Small intestine (tissue), 7 donors: Measurements from ENCODE around the gene SLC66A1. TPM values are rescaled to one million over a fixed set of nuclear protein-coding genes. Genes with fewer than 3 reads are reported as not detected.

Source experiments
- DNase-seq, 2 donors: peaks; one replicate each; pipeline versions ENCODE4 v3.0.0 to v3.0.0-alpha.2; 2013
- FAIRE-seq: peaks from 2 replicates; lab custom pipeline; 2012; peaks lifted over from hg19 to GRCh38; lab: Jason Lieb, UNC
- H3K27ac ChIP-seq, 3 donors: one replicate each; pipeline ENCODE4 v1.5.1; 2013; ENCODE audit warnings: low read length in 2 of 3, mild to moderate bottlenecking in 2 of 3, control low read depth in 1 of 3, inconsistent platforms in 1 of 3, low read depth in 1 of 3, moderate library complexity in 1 of 3
- H3K27me3 ChIP-seq, 3 donors: one replicate each; pipeline ENCODE4 v1.6.1; 2013; ENCODE audit warnings: low read length in 3 of 3, inconsistent platforms in 1 of 3; ENCODE audit not compliant: control insufficient read depth in 3 of 3, insufficient read depth in 3 of 3
- H3K36me3 ChIP-seq, 3 donors: one replicate each; pipeline ENCODE4 v1.6.1; 2013; ENCODE audit warnings: low read length in 3 of 3, inconsistent platforms in 1 of 3, low read depth in 1 of 3, mild to moderate bottlenecking in 1 of 3, moderate library complexity in 1 of 3; ENCODE audit not compliant: control insufficient read depth in 3 of 3, insufficient read depth in 2 of 3
- H3K4me1 ChIP-seq, 3 donors: one replicate each; pipeline ENCODE4 v1.6.1; 2013; ENCODE audit warnings: low read length in 2 of 3, inconsistent platforms in 1 of 3, low read depth in 1 of 3, mild to moderate bottlenecking in 1 of 3, moderate library complexity in 1 of 3; ENCODE audit not compliant: control insufficient read depth in 3 of 3, insufficient read depth in 2 of 3
- H3K4me3 ChIP-seq, 3 donors: one replicate each; pipeline ENCODE4 v1.5.1; 2013; ENCODE audit warnings: low read length in 3 of 3, control low read depth in 1 of 3, inconsistent platforms in 1 of 3, low read depth in 1 of 3, mild to moderate bottlenecking in 1 of 3, moderate library complexity in 1 of 3
- H3K9me3 ChIP-seq, 2 donors: one replicate each; pipeline ENCODE4 v1.6.1; 2013; ENCODE audit warnings: low read depth in 1 of 2, low read length in 1 of 2; ENCODE audit not compliant: control insufficient read depth in 2 of 2, insufficient read depth in 1 of 2
- WGBS, 3 donors: extraction: QIAGEN DNeasy Blood & Tissue Kit; methylation state at CpG; one replicate each; pipeline ENCODE4 v1.1.7; 2013; 5-methylcytosine and 5-hydroxymethylcytosine counted together
- polyA plus RNA-seq, 4 donors: library from polyadenylated mRNA; stranded (reverse) in 3 of 4; unstranded in 1 of 4; fragments of 200-250 nt in 3 of 4; fragments of 120-200 nt in 1 of 4; gene quantifications; one replicate each; pipeline versions ENCODE4 v1.2.1 to v1.2.3, GENCODE V29; 2013
- donor health status: healthy with polysubstance abuse.
- donor health status: control.
- donor health status: control.
- donor health status: Bipolar disorder and iron deficiency.
- donor health status: healthy.

Gene SLC66A1
- polyA plus RNA-seq, 4 donors = 14.6 to 46.7 (median 30.0) TPM

DNA sequence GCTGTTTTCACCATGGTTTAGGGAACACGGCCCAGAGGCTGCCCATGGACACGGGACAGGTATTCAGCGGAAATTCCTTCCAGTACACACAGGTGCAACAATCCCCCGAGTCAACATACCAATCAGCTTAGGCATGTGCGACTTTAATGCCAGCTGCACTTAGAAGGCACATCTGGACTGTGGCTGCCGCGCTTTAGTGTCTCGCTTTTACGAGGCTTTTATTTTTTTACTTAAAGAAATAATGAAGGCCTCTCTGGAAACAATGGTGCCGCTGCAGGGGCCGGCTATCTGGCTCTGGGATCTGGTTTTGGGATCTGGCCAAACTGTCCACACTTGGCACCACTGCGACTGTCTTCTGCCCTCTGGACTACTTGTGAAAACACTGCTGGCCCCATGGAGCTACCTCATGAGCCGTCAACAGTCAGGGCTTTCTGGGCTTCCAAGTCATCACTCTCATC lies 55.5 kb downstream of the SLC66A1 start:
- FAIRE-seq = no peak
- Histone ChIP-seq H3K4me3 (no peak overlapping the region), H3K27ac (no peak overlapping the region), H3K27me3 (no peaks in the 10 kb centered on the region), H3K36me3 (peaks cover 0 to 75% (median 6%) of the 10 kb centered on the region in 3 donors), H3K4me1 (peaks cover 3 to 49% (median 15%) of the 10 kb centered on the region in 3 donors), H3K9me3 (no peaks in the 10 kb centered on the region)
- 66 to 70% (median 69%) methylated on average over 13 of the region's 13 CpGs for WGBS, 3 donors
- DNase-seq = no peak

DNA sequence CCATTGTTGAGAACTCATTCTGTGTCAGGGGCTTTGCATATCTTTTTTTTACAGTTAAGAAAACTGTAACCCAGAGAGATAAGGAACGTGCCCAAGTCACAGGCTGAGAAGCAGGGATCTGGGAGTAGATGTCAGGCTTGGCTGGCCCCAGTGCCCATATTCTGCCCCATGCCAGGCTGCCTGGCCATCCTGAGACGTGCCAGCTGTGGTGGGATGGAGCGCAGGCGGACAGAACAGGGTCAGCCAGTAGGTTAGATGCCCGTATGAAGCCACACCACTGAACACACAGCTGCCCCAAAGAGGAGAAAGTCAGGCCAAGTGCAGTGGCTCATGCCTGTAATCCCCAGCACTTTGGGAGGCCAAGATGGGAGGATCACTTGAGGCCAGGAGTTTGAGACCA lies 55.9 kb downstream of the SLC66A1 start:
- Histone ChIP-seq H3K27ac (no peak overlapping the region), H3K36me3 (peaks cover 0 to 73% (median 6%) of the 10 kb centered on the region in 3 donors), H3K4me3 (no peak overlapping the region), H3K4me1 (peaks cover 3 to 47% (median 18%) of the 10 kb centered on the region in 3 donors), H3K27me3 (no peaks in the 10 kb centered on the region), H3K9me3 (no peaks in the 10 kb centered on the region)
- 82 to 85% (median 83%) methylated on average over 5 of the region's 5 CpGs for WGBS, 3 donors
- FAIRE-seq (no peak), DNase-seq (no peak)

DNA sequence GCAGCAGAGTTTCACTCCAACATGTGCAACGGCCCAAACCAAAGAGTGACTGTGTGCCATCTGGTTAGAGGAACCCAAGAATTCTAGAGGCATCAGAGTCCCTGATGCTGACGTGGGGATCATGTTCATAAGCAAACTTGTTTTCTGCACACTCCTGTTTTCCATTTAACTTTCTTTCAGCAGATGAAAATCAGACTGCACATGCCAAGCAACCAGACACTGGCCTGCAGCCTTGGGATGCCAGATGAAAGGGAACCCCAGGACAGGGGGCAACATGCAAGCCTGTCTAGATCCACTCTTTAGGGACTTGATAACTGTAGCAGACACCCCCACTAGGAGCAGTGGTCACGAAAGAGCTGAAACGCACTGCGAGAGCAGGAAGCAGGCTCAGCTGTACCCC lies 56.8 kb downstream of the SLC66A1 start:
- 79 to 91% (median 84%) methylated on average over 5 of the region's 5 CpGs for WGBS, 3 donors
- Histone ChIP-seq H3K27ac (no peak overlapping the region), H3K4me3 (no peak overlapping the region), H3K36me3 (peaks cover 3 to 76% (median 9%) of the 10 kb centered on the region in 3 donors), H3K4me1 (peaks cover 0 to 43% (median 15%) of the 10 kb centered on the region in 3 donors), H3K27me3 (no peaks in the 10 kb centered on the region), H3K9me3 (no peaks in the 10 kb centered on the region)
- DNase-seq = no peak
- no peak for FAIRE-seq

DNA sequence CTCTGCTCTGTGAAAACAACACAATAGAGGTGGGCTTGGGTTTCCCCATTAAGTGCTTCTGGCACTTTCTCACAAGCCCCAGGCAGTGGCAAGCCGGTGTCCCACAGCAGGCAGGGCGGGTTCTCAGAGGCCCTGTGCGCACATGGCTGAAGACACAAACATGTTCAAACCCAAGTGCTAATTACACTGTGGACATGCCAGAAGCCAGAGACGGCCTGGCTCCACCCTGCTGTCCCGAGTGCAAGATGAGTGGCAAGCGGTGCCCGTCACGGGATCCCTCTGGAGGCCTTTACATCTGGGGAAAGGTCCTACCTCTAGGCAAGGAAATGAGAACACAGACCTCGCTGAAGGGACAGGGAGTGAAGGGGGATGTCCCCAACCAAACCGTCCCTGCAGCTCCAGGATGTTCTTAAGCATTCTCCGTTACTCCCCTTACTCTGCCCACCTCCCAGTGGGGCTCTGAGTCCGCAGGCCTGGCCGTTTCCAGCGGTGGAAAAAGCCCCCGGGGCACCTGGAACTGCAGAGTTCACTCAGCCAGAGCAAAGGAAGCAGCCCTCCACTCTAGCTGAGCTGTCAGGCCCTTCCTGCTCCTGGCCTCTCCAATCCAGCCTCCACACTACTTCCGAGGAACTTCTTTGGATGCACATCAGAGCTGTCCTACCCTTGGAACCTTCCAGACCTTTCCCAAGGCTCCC lies 57.4 kb downstream of the SLC66A1 start:
- Histone ChIP-seq H3K4me3 (no peak overlapping the region), H3K27ac (peak overlapping the region in 2 of 3 donors; percentile 16 to 75), H3K4me1 (peaks cover 0 to 42% (median 20%) of the 10 kb centered on the region in 3 donors), H3K36me3 (peaks cover 7 to 82% (median 10%) of the 10 kb centered on the region in 3 donors), H3K9me3 (no peaks in the 10 kb centered on the region), H3K27me3 (no peaks in the 10 kb centered on the region)
- no peak for FAIRE-seq
- WGBS, 3 donors = 85 to 96% (median 86%) methylated on average over 15 to 16 of the region's 16 CpGs
- no peak for DNase-seq

DNA sequence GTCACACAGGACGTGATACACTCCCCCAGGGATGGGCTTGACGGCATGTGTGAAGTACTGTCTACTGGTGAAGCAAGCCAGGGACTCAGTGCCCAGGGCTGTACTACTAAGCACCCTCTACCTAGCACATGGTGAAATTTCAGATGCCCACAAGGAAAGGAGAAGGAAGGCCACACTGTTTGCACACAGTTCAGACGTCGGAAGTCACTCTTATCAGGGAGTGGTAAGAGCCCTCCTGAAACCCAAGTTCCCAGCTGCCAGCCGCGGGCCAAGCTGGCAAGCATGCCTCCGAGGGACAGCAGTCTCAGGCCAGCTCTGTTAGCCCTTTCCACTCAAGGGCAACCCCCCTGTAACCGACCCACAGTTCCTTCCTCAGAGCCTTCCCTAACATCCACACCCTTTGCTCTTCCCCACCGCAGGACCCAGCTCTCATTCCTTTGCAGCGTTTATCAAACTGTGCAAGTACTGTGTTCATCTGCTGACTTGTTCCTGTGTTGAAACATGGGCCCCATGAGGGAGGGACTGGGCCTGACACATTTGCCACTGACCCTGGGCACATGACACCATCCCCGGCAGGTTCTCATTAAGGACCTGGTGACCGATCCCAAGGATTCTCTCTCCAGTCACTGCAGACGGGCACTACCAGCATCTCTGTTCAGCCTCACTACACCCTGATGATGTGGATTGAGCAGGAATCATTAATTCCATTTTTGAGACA lies 58.5 kb downstream of the SLC66A1 start:
- no peaks in the 10 kb centered on the region for H3K27me3 ChIP-seq
- H3K36me3 ChIP-seq = peaks cover 8 to 84% (median 13%) of the 10 kb centered on the region in 3 donors
- DNase-seq (peak in 1 of 2 donors; percentile 73), FAIRE-seq (no peak)
- H3K4me3 ChIP-seq = no peak overlapping the region
- no peaks in the 10 kb centered on the region for H3K9me3 ChIP-seq
- H3K27ac ChIP-seq = peak overlapping the region in 1 of 3 donors; percentile 75
- WGBS, 3 donors = 58 to 76% (median 58%) methylated on average over 13 of the region's 13 CpGs
- H3K4me1 ChIP-seq = peaks cover 0 to 50% (median 27%) of the 10 kb centered on the region in 3 donors

DNA sequence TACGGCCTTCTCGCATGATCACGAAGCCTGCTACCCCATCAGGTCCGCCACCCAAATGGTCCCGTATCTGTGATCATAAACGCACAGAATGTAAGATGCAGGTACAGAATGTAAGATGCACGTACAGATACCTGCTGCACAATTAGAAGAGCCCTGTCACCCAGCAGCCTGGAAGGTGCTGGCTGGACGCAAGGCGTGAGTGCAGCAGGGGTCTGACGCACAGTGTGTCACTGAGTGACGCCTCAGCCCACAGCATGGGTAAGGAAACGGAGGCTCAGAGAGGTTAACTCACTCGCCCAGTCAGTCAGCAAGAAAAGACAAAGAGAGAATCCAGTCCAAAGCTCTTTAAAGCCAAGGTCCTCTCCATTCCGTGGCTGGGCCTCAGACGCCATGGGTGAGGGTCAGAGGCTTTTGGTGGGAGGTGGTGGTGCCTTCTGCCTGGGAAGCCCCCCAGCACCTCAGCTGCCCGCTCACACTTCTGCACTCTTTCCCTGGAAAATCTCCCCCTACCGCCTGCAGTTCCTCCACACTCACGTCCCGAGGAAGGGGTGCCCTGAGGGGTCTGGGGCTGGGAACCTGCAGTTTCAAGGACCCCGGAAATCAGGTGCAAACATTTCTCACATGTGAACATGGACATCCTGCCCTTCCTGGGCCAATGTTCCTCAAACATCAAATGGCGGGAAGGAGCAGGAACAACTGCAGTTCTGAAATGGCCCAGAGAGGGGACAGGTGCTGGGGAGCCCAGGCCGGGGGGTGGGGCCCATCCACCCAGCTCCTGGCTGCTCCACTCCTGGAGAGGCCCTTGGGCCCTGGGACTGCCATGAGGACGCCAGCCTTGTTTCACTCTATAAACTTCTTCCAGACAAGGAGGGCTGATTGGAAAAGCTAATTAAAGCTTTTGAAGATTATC lies 59.4 kb downstream of the SLC66A1 start:
- FAIRE-seq (no peak), DNase-seq (no peak)
- Histone ChIP-seq H3K4me3 (no peak overlapping the region), H3K36me3 (peaks cover 8 to 89% (median 14%) of the 10 kb centered on the region in 3 donors), H3K9me3 (peaks cover 0 to under 1% of the 10 kb centered on the region in 2 donors), H3K27ac (peak overlapping the region in 2 of 3 donors; percentile 41 to 75), H3K4me1 (peaks cover 0 to 56% (median 31%) of the 10 kb centered on the region in 3 donors), H3K27me3 (no peaks in the 10 kb centered on the region)
- WGBS, 3 donors = 84 to 92% (median 86%) methylated on average over 23 of the region's 23 CpGs

DNA sequence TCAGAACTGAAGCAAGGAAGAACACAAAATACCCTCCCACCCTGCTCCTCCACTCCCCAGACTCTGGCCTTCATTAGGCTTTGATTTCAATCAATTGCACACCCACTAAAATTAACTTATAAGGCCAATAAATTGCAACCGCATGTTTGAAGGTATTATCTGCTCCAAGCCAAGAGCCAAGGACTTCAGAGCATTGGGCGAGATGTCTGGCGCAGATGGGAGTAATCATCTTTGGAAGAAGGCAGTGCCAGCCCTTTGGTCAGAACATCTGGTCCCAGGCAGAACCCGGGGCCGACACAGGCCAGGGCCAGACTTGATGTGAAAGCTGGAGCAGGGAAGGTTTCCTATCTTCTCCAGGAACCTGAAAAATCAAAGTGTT lies 60.0 kb downstream of the SLC66A1 start:
- Histone ChIP-seq H3K27me3 (no peaks in the 10 kb centered on the region), H3K4me1 (peaks cover 0 to 62% (median 28%) of the 10 kb centered on the region in 3 donors), H3K9me3 (peaks cover 0 to 4% of the 10 kb centered on the region in 2 donors), H3K27ac (peak overlapping the region in 2 of 3 donors; percentile 32 to 64), H3K4me3 (no peak overlapping the region), H3K36me3 (peaks cover 8 to 87% (median 17%) of the 10 kb centered on the region in 3 donors)
- WGBS, 3 donors = 20 to 66% (median 56%) methylated on average over 5 of the region's 5 CpGs
- FAIRE-seq (no peak), DNase-seq (peak in 1 of 2 donors; percentile 91)
